GM06990 (cell line): ENCODE data around the gene NEAT1.
"Not testable (repeated sequence)": the region's sequence is repeated elsewhere in the genome, so short reads cannot be mapped to it uniquely, and the experiment has no call there.

ENCODE experiments used
- DNase-seq: peaks from one replicate; pipeline ENCODE4 v3.0.0-alpha.2; 2011; ENCODE audit not compliant: insufficient read length; ENCODE audit errors: extremely low read depth
- H3K27me3 ChIP-seq: replicated peaks from 2 replicates; pipeline ENCODE4 v1.6.0; 2011; ENCODE audit warnings: low read length; ENCODE audit not compliant: control insufficient read depth, insufficient read depth
- H3K36me3 ChIP-seq: 2 replicates; pipeline ENCODE4 v1.5.1; 2011; ENCODE audit warnings: low read length; ENCODE audit not compliant: control insufficient read depth, insufficient read depth
- H3K4me3 ChIP-seq: replicated peaks from 2 replicates; pipeline ENCODE4 v1.5.1; 2011; ENCODE audit warnings: low read depth, mild to moderate bottlenecking, control low read depth, low read length
- CTCF ChIP-seq: IDR thresholded peaks from 2 replicates; pipeline ENCODE4 v1.5.1; 2011; ENCODE audit warnings: low read length, control low read depth, mild to moderate bottlenecking, inconsistent platforms; ENCODE audit not compliant: insufficient read depth, poor library complexity, severe bottlenecking

The NEAT1 gene

GRCh38 chr11:65445604-65446445 is 23.2 kb downstream of the NEAT1 start:
- Histone ChIP-seq H3K27me3 (no peaks in the 10 kb centered on the region), H3K36me3 (peaks cover 2% of the 10 kb centered on the region), H3K4me3 (no peak overlapping the region)
- peak; percentile 46 for DNase-seq
- no peak for TF ChIP-seq CTCF

- Histone ChIP-seq H3K36me3 (peaks cover 2% of the 10 kb centered on the region), H3K4me3 (no peak overlapping the region), H3K27me3 (no peaks in the 10 kb centered on the region)
- TF ChIP-seq CTCF: no peak
- DNase-seq: peak; percentile 23
These were observed 24.1 kb downstream of the NEAT1 start for GRCh38 chr11:65446446-65447277.

GRCh38 chr11:65448074-65448417 is 25.4 kb downstream of the NEAT1 start:
- no peak for DNase-seq
- Histone ChIP-seq H3K4me3 (no peak overlapping the region), H3K27me3 (no peaks in the 10 kb centered on the region), H3K36me3 (peaks cover 2% of the 10 kb centered on the region)
- no peak for TF ChIP-seq CTCF

DNA sequence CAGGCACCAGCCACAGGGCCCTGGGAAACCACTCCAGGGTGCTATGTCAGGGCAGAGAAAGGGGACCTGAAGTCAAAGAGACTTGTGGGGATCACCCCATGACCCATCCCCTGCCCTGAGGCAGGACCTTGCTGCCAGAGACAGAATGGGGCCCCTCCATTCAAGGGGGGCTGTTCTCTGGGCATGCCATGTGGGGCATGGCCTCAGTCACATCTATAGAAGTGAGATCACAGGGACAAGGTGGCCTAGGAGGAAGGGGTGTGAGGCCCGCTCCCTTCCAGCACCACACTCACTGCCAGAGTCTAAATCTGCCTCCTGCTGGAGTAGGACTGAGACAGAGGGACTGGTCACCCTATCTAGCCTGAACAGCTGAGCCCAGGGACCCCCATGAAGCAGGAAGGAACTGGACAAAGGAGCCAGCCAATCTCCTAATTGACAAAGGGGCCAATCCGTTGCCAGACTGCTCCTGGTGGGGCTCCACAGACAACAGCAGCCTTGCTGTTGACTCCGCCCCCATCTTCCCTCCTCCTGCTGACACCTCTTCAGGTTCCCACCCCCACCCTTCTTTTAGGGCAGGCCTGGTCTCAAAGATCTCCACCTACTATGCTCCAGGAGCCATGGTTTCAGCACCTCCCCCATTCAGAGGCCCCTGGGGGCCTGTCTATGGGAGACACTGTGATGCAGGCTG is 26.0 kb downstream of the NEAT1 start:
- Histone ChIP-seq H3K36me3 (peaks cover 2% of the 10 kb centered on the region), H3K4me3 (no peak overlapping the region), H3K27me3 (no peaks in the 10 kb centered on the region)
- DNase-seq: peak; percentile 37
- no peak for TF ChIP-seq CTCF

DNA sequence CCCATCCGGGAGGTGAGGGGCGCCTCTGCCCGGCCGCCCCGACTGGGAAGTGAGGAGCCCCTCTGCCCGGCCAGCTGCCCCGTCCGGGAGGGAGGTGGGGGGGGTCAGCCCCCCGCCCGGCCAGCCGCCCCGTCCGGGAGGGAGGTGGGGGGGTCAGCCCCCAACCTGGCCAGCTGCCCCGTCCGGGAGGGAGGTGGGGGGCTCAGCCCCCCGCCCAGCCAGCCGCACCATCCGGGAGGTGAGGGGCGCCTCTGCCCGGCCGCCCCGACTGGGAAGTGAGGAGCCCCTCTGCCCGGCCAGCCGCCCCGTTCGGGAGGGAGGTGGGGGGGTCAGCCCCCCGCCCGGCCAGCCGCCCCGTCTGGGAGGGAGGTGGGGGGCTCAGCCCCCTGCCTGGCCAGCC is 28.7 kb downstream of the NEAT1 start:
- H3K27me3 ChIP-seq, H3K36me3 ChIP-seq, H3K4me3 ChIP-seq, DNase-seq: not testable (repeated sequence)

- DNase-seq, H3K4me3 ChIP-seq, H3K27me3 ChIP-seq, H3K36me3 ChIP-seq: not testable (repeated sequence)
These were observed 29.7 kb downstream of the NEAT1 start for GRCh38 chr11:65452259-65452658.
